ENCODE measurements around the gene TMEM9.
A peak's percentile ranks its signal among the peaks of the same experiment; 100 is the strongest.
"Not testable (repeated sequence)": the region's sequence is repeated elsewhere in the genome, so short reads cannot be mapped to it uniquely, and the experiment has no call there.

TMEM9 gene

DNA sequence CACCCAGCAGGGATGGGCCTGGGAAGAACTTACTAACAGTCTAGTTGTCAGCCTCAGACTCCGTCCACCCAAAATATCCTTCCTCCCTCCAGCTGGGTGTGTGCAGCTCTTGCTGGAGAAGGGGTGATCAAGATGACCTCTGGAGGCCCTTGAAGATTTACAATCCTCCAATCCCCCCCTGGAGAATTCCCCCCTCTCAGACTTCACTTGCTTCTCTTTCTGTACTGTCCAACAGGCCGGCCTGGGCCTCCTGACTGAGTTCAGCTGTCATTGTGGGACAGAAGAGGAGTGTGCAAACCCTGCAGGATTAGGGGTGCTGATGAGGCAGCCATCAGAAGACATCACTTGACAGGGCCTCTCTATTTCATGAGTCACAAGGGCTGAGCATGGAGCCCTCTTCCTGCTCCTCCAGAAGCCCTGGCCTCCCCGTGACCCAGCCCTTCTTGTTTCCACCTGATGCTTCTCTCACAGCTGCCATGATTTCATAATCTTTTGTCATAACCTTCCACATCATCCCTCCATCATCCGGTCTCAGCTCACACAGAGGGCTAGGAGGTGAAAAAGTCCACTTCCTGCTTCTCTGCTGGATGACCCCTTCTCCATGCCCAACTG, 18.8 kb upstream of the TMEM9 start:
- DNase-seq = peak in 1 of 2 experiments; percentile 13

DNA sequence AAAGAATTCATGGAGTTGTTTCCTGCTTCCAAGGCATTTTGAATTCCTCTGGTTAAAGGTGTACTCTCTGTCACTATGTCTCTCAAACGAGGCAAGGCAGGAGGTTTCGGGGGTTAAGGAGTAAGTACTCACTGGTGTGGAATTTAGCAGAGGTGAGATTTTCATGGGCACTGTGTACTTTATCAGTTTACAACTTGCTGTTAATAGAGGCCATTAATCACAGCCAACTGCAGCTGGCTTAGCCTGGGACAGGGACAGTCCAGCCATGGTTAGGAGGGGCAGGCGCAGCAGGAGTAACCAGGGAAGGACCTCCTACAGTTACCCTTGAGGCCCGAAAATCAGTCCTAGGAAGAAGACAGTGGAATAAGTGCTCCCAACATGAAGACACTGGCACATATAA, 18.1 kb upstream of the TMEM9 start:
- DNase-seq = no peak

DNA sequence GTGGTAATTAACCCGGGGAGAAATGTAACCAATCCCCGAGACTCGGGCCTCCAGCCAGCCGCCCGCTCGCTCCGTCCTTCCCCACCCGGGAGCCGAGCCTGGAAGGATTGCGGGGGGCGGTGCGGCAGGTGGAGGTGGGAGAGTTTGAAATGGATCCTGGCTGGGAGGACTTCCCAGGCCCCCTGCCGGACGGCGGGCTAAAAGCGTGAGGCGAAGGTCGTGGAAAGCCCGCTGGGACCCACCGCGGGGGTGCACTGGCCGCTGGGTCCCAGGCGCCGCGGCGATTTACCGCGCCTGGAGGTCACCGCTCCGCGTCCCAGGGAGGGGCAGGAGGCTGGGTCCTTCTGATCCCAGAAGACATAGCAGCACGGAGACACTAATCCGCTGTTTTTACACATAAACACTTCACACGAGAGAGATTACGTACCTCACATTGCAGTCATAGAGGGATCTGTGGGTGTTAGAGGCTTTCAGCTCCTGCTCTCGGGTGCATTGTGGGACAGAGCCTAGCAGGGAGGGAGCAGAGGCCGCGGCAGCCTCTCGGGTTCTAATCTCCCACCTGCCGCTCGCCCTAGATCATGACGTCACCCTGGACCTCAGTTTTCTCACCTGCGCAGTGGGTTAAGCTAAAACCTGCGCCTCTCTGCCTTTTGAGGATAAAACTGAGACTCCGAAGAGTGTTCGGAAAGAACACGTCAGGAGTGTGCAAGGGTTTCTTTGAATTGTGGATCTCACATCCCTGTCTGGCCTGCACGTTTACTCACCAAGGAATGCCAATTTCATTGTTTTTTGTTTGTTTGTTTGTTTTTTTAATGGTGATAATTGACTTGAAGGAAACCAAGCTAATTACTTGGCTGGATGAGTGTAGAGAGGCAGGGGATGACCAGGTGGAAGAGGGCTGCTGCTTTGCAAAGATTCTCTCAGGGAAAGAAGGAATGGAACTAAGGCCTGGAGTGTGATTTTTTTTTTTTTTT, 17.1 kb upstream of the TMEM9 start:
- peak; percentile 67 to 75 for DNase-seq

DNA sequence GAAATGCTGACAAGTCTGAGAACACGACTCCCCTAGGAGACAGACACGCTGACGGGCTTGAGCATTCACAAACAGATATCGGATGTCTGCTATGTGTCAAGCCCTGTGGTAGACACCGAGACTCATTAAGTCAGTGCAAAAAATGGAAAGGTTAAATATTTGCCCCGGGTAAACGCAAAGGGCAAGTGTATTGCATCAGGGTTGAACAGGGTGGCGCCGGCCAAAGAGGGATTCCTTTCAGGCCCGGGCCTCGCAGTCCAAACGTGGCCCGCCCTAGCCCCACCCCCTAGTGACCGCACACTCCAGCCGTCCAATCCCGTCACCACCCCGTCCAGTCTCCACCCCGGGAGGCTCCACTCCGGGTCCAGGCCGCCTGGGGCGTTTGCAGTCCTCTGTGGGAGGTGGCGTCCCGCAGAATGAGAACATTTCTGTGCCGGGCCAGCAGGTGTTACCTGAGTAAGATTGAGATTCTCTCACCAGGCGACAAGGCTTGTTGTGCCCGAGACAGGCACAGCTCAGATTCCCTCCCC, 16.3 kb upstream of the TMEM9 start:
- peak; percentile 83 to 87 for DNase-seq

DNA sequence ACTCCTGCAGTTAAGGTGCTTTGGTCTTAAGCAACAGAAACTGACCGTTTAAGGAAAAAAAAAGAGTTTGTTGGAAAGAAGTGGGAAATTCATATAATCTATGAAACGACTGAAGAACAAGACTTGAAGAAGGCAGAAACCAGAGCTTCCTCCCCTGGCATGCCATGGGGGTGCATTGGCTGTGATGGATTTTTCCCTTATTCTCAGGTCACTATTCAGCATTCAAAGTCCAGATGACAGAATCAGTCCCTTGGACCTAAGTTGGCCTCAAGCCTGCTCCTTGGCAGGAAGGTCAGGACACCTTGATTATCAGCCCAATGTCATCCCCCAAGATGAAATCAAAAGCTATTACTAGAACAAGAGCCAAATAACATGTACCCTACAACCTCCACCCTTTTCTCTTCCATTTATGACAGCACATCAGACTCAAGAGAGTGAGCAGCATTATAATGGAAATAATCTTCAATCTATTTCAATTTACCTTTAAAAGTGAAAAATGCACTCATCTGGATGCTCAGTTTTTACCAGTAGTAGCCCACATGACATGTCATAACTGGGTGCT, 15.8 kb upstream of the TMEM9 start:
- no peak for DNase-seq

DNA sequence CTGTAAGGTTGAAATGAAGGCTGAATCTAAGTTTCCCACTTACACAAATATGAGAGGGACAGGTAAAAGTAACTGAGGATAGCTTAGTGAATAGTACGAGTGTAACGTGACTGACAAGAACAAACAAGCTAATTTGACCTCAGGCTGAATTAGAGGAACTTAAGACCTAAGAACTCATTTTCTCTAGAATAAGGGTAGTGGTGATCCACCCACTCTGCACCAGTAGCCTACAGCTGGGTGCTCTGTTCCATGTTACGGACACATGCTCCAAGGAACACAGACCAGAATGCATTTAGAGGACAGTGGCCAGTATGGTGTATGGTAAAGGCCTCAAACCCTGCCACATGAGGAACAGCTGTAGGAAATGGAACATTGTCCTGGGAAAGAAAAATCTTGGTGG, 14.9 kb upstream of the TMEM9 start:
- no peak for DNase-seq

DNA sequence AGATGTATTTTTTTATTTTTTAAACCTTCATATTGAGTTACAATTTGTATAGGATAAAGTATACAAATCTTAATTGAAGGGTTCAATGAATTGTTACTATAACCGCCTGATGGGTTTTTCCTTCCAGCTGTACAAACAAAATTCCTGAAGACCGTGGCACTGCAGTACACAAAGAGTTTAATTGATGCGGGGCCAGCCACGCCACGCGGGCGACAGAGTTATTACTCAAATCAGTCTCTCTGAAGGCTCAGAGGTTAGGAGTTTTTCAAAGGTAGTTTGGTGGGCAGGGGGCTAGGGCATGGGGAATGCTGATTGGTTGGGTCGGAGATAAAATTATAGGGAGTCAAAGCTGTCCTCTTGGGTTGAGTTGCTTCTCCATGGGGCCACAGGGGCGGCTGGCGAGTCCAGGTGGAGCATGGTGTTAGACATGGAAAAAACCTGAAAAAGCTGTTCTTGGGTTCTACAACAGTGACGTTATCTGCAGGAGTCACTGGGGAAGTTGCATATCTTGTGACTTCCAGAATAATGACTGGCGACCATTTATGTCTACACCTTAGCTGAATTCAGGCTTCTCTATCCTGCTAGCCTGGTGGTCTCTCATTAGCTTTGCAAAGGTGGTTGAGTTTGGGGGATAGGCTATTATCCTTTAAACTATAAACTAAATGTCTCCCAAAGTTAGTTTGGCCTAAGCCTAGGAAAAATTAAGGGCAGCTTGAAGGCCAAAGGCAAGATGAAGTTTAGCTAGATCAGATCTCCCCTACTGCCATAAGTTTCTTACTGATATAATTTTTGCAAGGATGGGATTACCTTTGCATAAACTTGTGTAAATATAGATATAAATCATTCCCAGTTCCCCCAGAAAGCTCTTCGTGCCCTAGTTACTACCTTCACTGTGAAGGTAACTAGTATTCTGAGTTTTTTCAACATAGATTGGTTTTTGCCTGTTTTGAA, 13.0 kb upstream of the TMEM9 start:
- DNase-seq = no peak

DNA sequence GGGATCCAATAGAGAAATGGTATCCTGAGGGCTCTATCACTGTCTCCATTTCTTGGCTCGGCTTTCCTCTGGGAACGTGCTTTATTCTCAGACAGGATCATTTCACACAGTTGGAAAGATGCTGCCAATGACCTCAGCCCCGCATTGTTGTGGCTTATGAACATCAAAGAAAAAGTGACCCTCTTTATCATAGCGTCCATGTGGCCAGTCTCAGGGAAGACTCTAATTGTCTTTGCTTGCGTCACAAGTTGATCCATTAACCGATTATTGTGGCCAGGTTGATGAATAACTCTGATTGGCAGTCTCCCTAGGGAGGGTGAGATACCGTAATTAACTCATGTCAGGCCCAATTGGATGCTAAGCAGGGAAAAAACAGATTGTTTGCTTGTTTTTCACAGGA, 10.4 kb upstream of the TMEM9 start:
- DNase-seq = no peak

DNA sequence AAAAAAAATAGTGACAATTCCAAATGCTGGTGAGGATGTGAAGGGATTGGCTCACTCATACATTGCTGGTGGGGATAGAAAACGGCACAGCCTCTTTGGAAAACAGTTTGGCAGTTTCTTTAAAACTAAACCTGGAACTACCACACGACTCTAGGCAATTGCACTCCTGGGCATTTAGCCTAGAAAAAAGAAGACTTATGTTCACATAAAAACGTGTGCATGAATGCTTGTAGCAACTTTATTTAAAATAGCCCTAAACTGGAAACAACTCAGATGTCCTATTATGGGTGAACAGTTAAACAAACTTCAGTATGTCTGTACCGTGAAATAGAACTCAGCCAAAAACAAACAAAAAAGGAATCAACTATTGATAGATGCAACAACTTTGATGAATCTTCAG, 9.4 kb upstream of the TMEM9 start:
- no peak for DNase-seq

DNA sequence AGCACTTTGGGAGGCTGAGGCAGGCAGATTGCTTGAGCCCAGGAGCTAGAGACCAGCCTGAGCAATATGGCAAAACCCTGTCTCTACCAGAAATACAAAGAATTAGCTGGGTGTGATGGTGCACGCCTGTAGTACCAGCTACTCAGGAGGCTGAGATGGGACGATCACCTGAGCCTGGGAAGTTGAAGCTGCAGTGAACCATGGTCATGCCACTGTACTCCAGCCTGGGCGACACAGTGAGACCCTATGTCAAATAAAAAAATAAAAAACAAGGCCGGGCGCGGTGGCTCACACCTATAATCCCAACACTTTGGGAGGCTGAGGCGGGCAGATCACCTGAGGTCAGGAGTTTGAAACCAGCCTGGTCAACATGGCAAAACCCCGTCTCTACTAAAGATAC, 8.8 kb upstream of the TMEM9 start:
- DNase-seq = not testable (repeated sequence)

DNA sequence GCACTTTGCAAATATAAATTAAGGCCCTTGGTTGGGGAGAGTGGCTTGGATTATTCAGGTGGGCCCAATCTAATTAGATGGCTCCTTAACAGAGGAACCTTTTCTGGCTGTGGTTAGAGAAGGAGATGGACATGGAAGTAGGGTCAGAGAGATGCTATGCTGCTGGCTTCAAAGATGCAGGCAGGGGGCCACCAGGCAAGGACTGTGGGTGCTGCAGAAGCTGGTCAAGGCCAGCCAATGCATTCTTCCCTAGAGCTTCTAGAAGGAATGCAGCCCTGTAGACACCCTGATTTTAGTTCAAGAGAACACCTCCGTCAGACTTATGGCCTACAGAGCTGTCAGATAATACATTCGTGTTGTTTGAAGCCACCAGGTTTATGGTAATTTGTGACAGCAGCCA, 3.7 kb upstream of the TMEM9 start:
- no peak for DNase-seq

DNA sequence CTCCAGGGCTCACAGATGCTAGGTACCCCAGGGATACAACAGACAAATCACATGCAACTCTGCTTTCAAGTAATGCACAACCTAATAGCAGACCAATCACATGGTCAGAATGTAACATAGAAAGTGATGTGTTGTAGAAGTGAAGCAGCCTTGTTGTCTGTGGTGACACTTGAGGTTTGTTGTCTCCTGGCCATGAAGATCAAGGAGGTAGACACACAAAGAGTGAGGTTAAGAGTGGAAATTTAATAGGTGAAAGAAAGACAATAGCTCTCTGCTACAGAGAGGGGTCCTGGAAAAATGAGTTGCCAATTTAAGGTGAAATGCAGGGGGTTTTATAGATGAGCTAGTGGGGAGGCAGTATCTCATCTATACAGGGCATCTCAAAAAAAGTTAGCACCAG, 2.5 kb upstream of the TMEM9 start:
- DNase-seq = no peak

DNA sequence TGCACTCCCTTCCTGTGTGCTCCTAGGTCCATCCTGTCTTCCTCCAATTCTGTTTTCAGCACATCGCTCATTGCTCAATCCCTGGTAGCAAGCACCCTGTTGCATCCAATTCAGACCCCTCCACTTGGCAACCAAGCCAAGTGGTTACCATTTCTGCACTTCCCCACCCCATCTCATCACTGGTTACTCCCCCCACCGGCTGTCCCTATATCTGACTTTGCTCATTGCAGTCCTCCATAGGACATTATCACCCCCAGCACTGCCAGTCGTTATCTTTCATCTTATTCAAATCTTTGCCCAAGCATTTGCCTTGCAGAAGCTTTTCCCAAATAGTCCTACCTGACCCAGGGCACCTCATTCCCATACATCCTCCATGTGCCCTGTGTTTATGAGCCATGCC, 2.1 kb upstream of the TMEM9 start:
- DNase-seq = no peak

DNA sequence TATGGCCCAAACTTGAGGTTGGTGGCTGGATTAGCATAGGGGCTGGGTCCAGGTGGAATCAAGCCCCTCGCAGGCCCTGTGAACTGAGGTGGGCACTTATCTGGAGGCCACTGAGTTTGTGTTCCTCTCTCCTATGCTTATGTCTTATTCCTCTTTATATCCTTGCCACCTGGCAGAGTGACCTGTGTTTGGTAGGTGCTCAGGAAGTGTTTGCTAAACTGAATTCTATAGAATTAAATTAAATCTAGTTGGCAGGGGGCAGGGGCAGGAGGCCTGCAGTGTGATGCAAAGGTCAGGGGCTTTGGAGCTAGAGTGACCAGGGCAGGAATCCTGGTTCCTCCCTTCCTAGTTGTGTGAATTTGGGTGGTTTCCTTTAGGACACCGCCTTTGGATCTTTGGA, 1.1 kb upstream of the TMEM9 start:
- DNase-seq = no peak

DNA sequence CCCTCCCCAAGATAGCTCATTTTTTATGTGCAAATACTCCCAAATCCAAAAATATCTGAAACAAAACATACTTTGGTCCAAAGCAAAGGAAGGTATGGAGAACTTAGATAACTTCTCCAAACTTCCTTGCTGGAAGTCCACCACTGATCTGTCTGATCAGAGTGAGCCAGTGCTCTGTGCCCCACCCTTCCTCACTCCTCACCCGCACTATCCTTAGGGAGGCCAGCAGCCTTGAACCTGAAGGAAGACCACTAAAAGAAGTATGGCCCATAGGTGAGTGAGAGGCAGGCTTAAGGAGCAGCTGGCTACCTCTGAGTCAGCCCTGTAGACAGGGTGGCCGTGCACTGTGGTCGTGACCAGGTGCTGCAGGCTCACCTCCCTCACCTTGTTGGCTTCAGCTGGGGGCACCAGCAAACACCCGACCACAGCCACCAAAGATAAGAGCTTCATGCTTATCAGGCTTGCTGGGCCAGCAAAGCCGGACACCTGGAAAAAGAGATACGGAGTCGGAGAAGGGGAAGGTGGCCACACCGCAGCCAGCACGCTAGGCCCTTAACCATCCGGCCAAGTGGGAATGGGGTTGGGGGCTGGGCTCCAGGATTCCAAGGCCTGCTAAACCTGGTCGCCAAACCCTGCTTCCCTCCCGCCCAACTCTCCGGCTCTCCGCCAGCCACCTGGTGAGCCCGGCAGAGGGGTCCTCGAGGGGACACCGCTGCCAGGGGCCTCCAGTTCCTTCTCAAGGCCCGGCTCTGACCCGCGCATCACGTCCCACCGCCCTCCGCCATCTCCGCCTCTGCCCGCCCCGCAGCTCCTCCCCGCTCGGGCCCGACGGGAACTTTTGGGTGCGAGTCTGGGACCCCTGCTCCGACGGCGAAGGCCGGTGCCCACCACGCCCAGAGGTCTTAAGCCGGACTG, 543 bp downstream of the TMEM9 start:
- DNase-seq = peak; percentile 5 to 7

DNA sequence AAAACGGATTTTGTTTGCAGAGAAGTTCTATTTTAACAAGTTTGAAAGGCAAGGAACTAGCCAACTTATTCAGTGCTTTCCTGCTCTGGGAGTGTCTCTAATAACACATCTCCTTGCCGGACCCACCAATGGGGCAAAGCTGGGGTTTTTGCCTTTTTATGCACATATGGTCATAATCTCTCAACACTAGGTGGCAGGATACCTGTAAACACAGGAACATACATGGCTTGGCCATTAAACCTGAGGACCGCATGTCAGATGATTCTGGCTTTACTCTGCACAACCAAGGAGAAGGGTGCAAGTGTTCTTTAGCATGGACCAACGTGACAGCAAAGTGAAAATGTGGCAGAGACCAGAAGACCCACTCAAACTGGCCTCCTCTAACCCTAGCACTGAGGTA, 4.9 kb downstream of the TMEM9 start:
- peak in 1 of 2 experiments; percentile 12 for DNase-seq

DNA sequence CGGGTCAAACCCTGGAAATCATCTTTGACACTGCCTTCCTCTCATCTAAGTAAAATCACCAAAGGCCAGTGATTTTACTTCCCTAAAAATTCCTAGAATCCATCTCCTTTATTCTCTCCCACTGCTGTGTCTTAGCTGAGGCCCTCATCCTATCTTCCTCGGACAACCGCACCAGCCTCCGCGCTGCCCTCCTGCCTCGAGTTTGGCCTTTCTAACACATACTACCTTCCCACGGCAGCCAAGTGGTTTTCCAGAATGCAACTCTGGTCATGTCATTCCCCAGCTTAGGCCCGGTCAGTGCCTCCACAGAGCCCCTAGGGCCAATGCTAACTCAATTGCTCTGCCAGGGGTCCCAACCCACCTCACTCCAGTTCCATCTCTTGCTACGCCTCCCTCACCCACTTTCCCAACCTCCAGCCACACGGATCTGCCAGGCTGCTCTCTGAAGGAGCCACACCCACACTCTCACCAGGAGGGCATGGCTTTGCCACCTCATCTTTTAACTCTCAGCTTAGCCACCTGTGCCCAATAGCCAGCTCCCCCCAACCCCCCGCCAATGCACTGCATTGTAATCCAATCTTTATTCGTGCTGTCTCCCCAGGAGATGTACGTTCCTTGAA, 6.8 kb downstream of the TMEM9 start:
- DNase-seq = no peak

DNA sequence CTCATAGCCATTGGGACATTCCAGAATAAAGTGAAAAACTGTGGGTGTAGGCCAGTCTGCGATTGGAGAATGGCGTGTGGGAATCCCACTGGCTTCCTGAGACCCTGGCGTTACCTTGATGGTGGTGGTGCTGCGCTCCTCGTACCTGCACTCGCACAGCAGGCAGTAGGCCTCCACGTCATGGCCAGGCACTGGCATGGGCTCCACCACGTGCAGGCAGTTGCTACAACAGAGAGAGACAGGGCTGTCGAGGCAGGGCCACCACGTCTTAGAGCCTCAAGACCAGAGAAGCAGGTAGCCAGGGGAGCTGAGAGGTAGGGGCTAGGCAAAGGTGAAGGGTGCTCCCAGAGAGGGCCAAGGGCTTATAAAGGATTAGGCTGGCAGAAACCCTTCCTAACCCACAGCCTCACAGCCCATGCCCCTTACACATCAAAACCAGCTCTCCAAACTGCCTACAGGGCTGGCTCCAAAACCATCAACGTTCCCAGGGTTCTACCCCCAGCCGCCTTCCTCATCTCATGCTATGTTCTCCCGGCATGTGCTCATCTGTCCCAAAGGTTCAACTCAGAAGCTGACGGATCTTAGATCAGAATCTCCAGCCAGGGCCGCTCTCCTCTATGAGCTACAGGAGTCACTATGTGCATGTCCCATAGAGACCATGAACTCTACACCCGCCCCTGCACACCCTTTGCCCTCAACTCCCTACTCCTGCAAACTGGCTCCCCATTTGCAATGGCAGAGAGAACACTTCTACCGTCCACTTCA, 7.5 kb downstream of the TMEM9 start:
- no peak for DNase-seq

DNA sequence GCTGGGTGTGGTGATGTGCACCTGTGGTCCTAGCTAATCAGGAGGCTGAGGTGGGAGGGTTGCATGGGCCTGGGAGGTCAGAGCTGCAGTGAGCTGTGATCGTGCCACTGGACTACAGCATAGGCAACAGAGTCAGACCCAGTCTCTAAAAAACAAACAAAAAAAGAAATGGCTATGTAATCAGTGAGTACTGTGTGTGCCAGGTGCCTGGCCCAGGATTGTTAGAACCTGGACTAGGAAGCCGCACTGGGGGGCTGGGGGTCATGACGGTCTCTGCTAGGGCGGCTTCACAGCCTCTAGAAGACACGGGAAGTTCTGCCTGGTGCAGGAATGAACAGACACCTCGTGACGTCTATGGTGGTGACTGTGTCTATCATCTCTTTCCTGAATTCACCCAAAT, 8.5 kb downstream of the TMEM9 start:
- DNase-seq = no peak

DNA sequence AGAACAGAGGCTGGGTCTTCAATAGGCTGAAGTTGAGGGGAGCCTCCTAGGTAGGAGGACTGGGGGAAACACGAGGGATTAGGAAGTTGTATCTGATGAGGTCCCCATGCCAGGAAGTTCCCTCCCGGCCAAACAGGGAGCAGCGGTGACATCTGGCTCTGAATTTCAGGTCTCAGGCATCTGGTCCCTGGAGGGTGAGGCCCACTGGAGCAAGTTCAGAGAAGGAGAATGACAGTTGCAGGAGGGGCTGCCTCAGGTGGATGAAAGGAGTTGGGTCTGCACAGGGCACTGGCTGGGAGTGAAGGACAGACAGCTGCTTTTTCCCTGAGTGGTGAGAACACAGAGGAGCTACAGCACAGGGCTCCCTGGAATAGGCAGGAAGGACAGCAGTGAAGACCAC, 9.1 kb downstream of the TMEM9 start:
- no peak for DNase-seq

Measured in activated CD4-positive, alpha-beta T cell treated with anti-CD3 and anti-CD28 coated beads, Interleukin-2, amount 50 U/mL, for 48 hours (primary cell).